K562 (cell line): Measurements from ENCODE around the gene GGNBP2. TPM values are rescaled to one million over a fixed set of nuclear protein-coding genes. Genes with fewer than 3 reads are reported as not detected.

Source experiments
- ARID4B ChIP-seq: sonication (generic); formaldehyde crosslinking; IDR thresholded peaks from 2 replicates; pipeline ENCODE4 v1.8.0; 2022; ENCODE audit warnings: mild to moderate bottlenecking, missing genetic modification reagents
- CREB1 ChIP-seq, 2 experiments: sonication (generic) in 1 of 2; formaldehyde crosslinking in 1 of 2; IDR thresholded peaks; 2 replicates each; pipeline versions ENCODE4 v1.6.1 to v1.8.0; 2012 to 2022; ENCODE audit warnings: inconsistent platforms in 1 of 2, mild to moderate bottlenecking in 1 of 2, missing genetic modification reagents in 1 of 2, moderate library complexity in 1 of 2
- DMBX1 ChIP-seq: fragments of 250-450 bp; sonication (Bioruptor Pico); IDR thresholded peaks from 2 replicates; pipeline ENCODE4 v1.8.0; 2022; ENCODE audit warnings: inconsistent platforms, mild to moderate bottlenecking, moderate library complexity, borderline replicate concordance
- DPF2 ChIP-seq: fragments of 450-650 bp; IDR thresholded peaks from 2 replicates; pipeline ENCODE4 v1.6.1; 2016
- ETV1 ChIP-seq: fragments of 450-650 bp; conservative IDR thresholded peaks from 2 replicates; pipeline ENCODE4 v1.6.1; 2016; ENCODE audit warnings: missing genetic modification characterization, control low read depth, low read depth, missing compliant biosample characterization
- GATA2 ChIP-seq: sonication (generic); formaldehyde crosslinking; IDR thresholded peaks from 2 replicates; pipeline ENCODE4 v1.4.0; 2020; ENCODE audit warnings: mild to moderate bottlenecking, missing genetic modification reagents
- HNRNPK ChIP-seq: fragments of 200-400 bp; formaldehyde crosslinking; IDR thresholded peaks from one replicate; pipeline ENCODE4 v1.6.1; 2018; ENCODE audit warnings: mild to moderate bottlenecking, low read depth, low read length; ENCODE audit not compliant: poor library complexity, severe bottlenecking
- HNRNPL ChIP-seq: fragments of 200-400 bp; formaldehyde crosslinking; IDR thresholded peaks from 2 replicates; pipeline ENCODE4 v1.6.1; 2017; ENCODE audit warnings: low read depth, mild to moderate bottlenecking, low read length
- IFI16 ChIP-seq: fragments of 250-450 bp; sonication (Bioruptor Pico); IDR thresholded peaks from 2 replicates; pipeline ENCODE4 v2.1.2; 2022; ENCODE audit warnings: mild to moderate bottlenecking, inconsistent platforms
- JUN ChIP-seq, 2 experiments: sonication (generic) in 1 of 2; formaldehyde crosslinking in 1 of 2; IDR thresholded peaks; 2 replicates each; pipeline versions ENCODE4 v1.6.1 to v1.8.0; 2012 to 2022; ENCODE audit warnings: borderline replicate concordance in 2 of 2, mild to moderate bottlenecking in 2 of 2, improper control_type of control experiment in 1 of 2, low read depth in 1 of 2, low read length in 1 of 2, missing genetic modification reagents in 1 of 2
- L3MBTL2 ChIP-seq: fragments of 450-650 bp; IDR thresholded peaks from 2 replicates; pipeline ENCODE4 v1.6.1; 2016; ENCODE audit warnings: mild to moderate bottlenecking, moderate library complexity
- NFATC3 ChIP-seq: fragments of 450-650 bp; IDR thresholded peaks from 2 replicates; pipeline ENCODE4 v1.6.1; 2017; ENCODE audit warnings: mild to moderate bottlenecking
- PKNOX1 ChIP-seq: fragments of 450-650 bp; IDR thresholded peaks from 2 replicates; pipeline ENCODE4 v1.6.1; 2016
- SAFB ChIP-seq: fragments of 200-400 bp; formaldehyde crosslinking; IDR thresholded peaks from 2 replicates; pipeline ENCODE4 v1.6.1; 2017; ENCODE audit warnings: low read depth, low read length, borderline replicate concordance
- SIX5 ChIP-seq, 2 experiments: IDR thresholded peaks; 2 replicates each; pipeline ENCODE4 v1.6.1; 2011; ENCODE audit warnings: low read length in 2 of 2, borderline replicate concordance in 1 of 2, low read depth in 1 of 2, mild to moderate bottlenecking in 1 of 2, moderate library complexity in 1 of 2; ENCODE audit not compliant: insufficient read depth in 1 of 2
- STAG1 ChIP-seq: sonication (generic); formaldehyde crosslinking; IDR thresholded peaks from 2 replicates; pipeline ENCODE4 v1.5.0; 2020; ENCODE audit warnings: missing genetic modification reagents, borderline replicate concordance
- U2AF1 ChIP-seq: fragments of 200-400 bp; formaldehyde crosslinking; optimal IDR thresholded peaks from 2 replicates; pipeline ENCODE3; 2017; ENCODE audit warnings: mild to moderate bottlenecking, low read depth, low read length, moderate library complexity
- VEZF1 ChIP-seq: fragments of 200-800 bp; sonication (Bioruptor generic); IDR thresholded peaks from 2 replicates; pipeline ENCODE4 v1.6.1; 2017; ENCODE audit warnings: missing genetic modification characterization, missing compliant biosample characterization
- ZFP30 ChIP-seq: fragments of 250-450 bp; sonication (Bioruptor Pico); IDR thresholded peaks from 2 replicates; pipeline ENCODE4 v1.8.0; 2022; ENCODE audit warnings: moderate library complexity, mild to moderate bottlenecking, inconsistent platforms, borderline replicate concordance
- ZNF408 ChIP-seq: fragments of 250-450 bp; sonication (Bioruptor Pico); IDR thresholded peaks from 2 replicates; pipeline ENCODE4 v1.4.0; 2020; ENCODE audit warnings: low read depth, mild to moderate bottlenecking, moderate library complexity
- ZNF644 ChIP-seq: fragments of 200-800 bp; sonication (Bioruptor generic); IDR thresholded peaks from 2 replicates; pipeline ENCODE4 v1.6.1; 2016; ENCODE audit warnings: low read depth, missing genetic modification characterization, missing compliant biosample characterization
- ZSCAN29 ChIP-seq: fragments of 450-650 bp; IDR thresholded peaks from 2 replicates; pipeline ENCODE4 v1.6.1; 2017
- polyA plus RNA-seq, 8 experiments: library from polyadenylated mRNA; depleted of rRNA in 4 of 8; stranded (reverse) in 5 of 8; unstranded in 3 of 8; fragments of >200 nt; fragmentation: Nextera tagmentation in 2 of 8; fragmentation: Illumina TruSeq in 1 of 8; extraction: Ambion mirVana in 2 of 8; extraction: Trizol in 1 of 8; gene quantifications; 2 replicates each; pipeline versions ENCODE4 v1.2.1 to v1.2.3, GENCODE V29; 2011 to 2014; ENCODE audit warnings: inconsistent platforms in 1 of 8, missing spikeins in 1 of 8
- total RNA-seq, 7 experiments: library from RNA; depleted of rRNA in 6 of 7; stranded (reverse); fragments of >200 nt in 6 of 7; fragmentation: Illumina TruSeq in 2 of 7; extraction: Trizol in 2 of 7; gene quantifications; 2 replicates each; pipeline versions ENCODE4 v1.2.1 to v1.2.3, GENCODE V29; 2011 to 2021; ENCODE audit warnings: low replicate concordance in 1 of 7

GGNBP2 gene
- total and polyA plus RNA-seq, 9 of the 15 experiments (the other 6 are each of a cell fraction or from before 2014, with no cell fraction given) = 35.7 to 96.6 (median 64.1) TPM

GRCh38 chr17:36590082-36590481 lies 45.4 kb downstream of the GGNBP2 start (continued):
- no peak for TF ChIP-seq U2AF1
- TF ChIP-seq ZNF408 (CRISPR knock-in tag) = no peak
- no peak for TF ChIP-seq HNRNPL
- peak; percentile 74 for TF ChIP-seq DPF2
- TF ChIP-seq STAG1 = no peak
- TF ChIP-seq SAFB = no peak
- TF ChIP-seq DMBX1 (CRISPR knock-in tag) = no peak
- TF ChIP-seq GATA2 = no peak
- no peak for TF ChIP-seq ARID4B
- TF ChIP-seq SIX5 (IDR thresholded peaks at IDR 0.05; ENCODE audit: borderline replicate concordance in 1 of 2, insufficient read depth in 1 of 2, low read depth in 1 of 2, low read length in 2 of 2) = no peak
- peak; percentile 64 for TF ChIP-seq VEZF1
- no peak for TF ChIP-seq L3MBTL2
- TF ChIP-seq JUN (IDR thresholded peaks at IDR 0.05; ENCODE audit: borderline replicate concordance, low read depth, low read length) = no peak
- no peak for TF ChIP-seq JUN (CRISPR knock-in tag; IDR thresholded peaks at IDR 0.05; ENCODE audit: borderline replicate concordance)
- no peak for TF ChIP-seq ZSCAN29
- TF ChIP-seq ETV1 = no peak
- no peak for TF ChIP-seq HNRNPK
- no peak for TF ChIP-seq ZFP30 (CRISPR knock-in tag)
- TF ChIP-seq ZNF644 (tag) = no peak
- no peak for TF ChIP-seq CREB1 (IDR thresholded peaks at IDR 0.05)
- no peak for TF ChIP-seq CREB1 (CRISPR knock-in tag; IDR thresholded peaks at IDR 0.05)
- TF ChIP-seq PKNOX1 = 0 out of 2 replicates have a peak, but pooled peaks have one; percentile 36
- no peak for TF ChIP-seq IFI16 (CRISPR knock-in tag)
- no peak for TF ChIP-seq NFATC3
